ENCODE data around the gene C6orf118.

DNA sequence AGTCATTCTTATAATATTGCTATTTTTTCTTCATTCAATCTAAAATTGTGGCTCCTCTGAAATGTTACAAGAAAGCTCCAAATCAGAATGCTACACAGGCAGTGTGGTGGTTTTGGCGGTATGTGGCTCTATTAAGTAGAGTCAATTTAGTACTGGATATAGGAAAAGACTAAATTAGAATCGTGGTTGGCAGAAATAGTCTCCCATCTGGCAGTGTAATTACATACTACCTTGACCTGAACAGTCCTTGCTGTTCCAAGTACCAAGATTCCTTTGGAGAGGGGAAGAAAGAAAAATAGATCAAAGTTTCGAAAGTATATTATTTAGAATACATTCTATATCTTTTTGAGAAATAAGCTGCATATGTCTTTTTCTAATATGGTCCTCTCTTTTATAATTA is 78.2 kb downstream of the C6orf118 start:
- TF ChIP-seq, protein P1, sequence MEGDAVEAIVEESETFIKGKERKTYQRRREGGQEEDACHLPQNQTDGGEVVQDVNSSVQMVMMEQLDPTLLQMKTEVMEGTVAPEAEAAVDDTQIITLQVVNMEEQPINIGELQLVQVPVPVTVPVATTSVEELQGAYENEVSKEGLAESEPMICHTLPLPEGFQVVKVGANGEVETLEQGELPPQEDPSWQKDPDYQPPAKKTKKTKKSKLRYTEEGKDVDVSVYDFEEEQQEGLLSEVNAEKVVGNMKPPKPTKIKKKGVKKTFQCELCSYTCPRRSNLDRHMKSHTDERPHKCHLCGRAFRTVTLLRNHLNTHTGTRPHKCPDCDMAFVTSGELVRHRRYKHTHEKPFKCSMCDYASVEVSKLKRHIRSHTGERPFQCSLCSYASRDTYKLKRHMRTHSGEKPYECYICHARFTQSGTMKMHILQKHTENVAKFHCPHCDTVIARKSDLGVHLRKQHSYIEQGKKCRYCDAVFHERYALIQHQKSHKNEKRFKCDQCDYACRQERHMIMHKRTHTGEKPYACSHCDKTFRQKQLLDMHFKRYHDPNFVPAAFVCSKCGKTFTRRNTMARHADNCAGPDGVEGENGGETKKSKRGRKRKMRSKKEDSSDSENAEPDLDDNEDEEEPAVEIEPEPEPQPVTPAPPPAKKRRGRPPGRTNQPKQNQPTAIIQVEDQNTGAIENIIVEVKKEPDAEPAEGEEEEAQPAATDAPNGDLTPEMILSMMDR (IDR thresholded peaks at IDR 0.05), result no peak
- no peak for TF ChIP-seq EP300 (IDR thresholded peaks at IDR 0.05)

Measured in stomach (tissue), 4 donors.